OCI-LY7 (cell line): Measurements from ENCODE around the gene NLRC3. TPM values are rescaled to one million over a fixed set of nuclear protein-coding genes. Genes with fewer than 3 reads are reported as not detected.

Source experiments
- BruUV-seq: library from RNA; stranded (reverse); fragments of 400-500 nt; replicated peaks from 2 replicates; lab custom pipeline; 2021; lab: Mats Ljungman, UMichigan
- CTCF ChIA-PET: fragments of 300-600 bp; sonication (Branson Sonifier 250); formaldehyde crosslinking; loops from one replicate; lab custom pipeline; 2022; ENCODE audit warnings: antibody characterized with exemption; ENCODE audit not compliant: unreplicated experiment; lab: Charles Lee
- POLR2A ChIA-PET: fragments of 300-600 bp; sonication (Branson Sonifier 250); formaldehyde crosslinking; loops from one replicate; lab custom pipeline; 2022; ENCODE audit warnings: antibody characterized with exemption; lab: Charles Lee
- DNase-seq: peaks from one replicate; pipeline ENCODE4 v3.0.0-alpha.2; 2015; ENCODE audit warnings: low spot score
- H2AFZ ChIP-seq: fragments of 200-600 bp; sonication (generic), shearing (Covaris generic); 2 replicates; pipeline ENCODE4 v1.6.1; 2014; ENCODE audit warnings: mild to moderate bottlenecking, antibody characterized with exemption, low read length, moderate library complexity
- H3K27ac ChIP-seq: fragments of 200-600 bp; sonication (generic); 2 replicates; pipeline ENCODE4 v1.5.1; 2014; ENCODE audit warnings: mixed run types, low read depth, mild to moderate bottlenecking, moderate library complexity, low read length, inconsistent platforms; ENCODE audit not compliant: poor library complexity, severe bottlenecking
- H3K36me3 ChIP-seq: fragments of 200-600 bp; sonication (generic); 2 replicates; pipeline ENCODE4 v1.6.1; 2014; ENCODE audit warnings: mild to moderate bottlenecking, antibody characterized with exemption, low read length, moderate library complexity, mixed read lengths; ENCODE audit not compliant: insufficient read depth
- H3K4me1 ChIP-seq: fragments of 200-600 bp; sonication (generic); 2 replicates; pipeline ENCODE4 v1.5.1; 2014; ENCODE audit warnings: mild to moderate bottlenecking, low read length; ENCODE audit not compliant: insufficient read depth, poor library complexity, severe bottlenecking
- H3K4me2 ChIP-seq: fragments of 200-600 bp; sonication (generic); 2 replicates; pipeline ENCODE4 v1.6.1; 2014; ENCODE audit warnings: mild to moderate bottlenecking, low read length
- H3K4me3 ChIP-seq: fragments of 200-600 bp; sonication (generic); 2 replicates; pipeline ENCODE4 v1.5.1; 2014; ENCODE audit warnings: mild to moderate bottlenecking, low read depth, low read length; ENCODE audit not compliant: poor library complexity, severe bottlenecking
- H3K79me2 ChIP-seq: fragments of 200-600 bp; sonication (generic); 2 replicates; pipeline ENCODE4 v1.6.1; 2016; ENCODE audit warnings: low read depth, mild to moderate bottlenecking, low read length, moderate library complexity, mixed read lengths; ENCODE audit not compliant: insufficient read depth
- H3K9me2 ChIP-seq: fragments of 200-600 bp; sonication (generic); 2 replicates; pipeline ENCODE4 v1.6.1; 2016; ENCODE audit warnings: mild to moderate bottlenecking, low read length, mixed read lengths; ENCODE audit not compliant: insufficient read depth
- H3K9me3 ChIP-seq: fragments of 200-600 bp; sonication (generic); 2 replicates; pipeline ENCODE4 v1.6.1; 2014; ENCODE audit warnings: mild to moderate bottlenecking, mixed run types, low read length, mixed read lengths
- H4K20me1 ChIP-seq: fragments of 200-600 bp; sonication (generic); 2 replicates; pipeline ENCODE4 v1.6.1; 2014; ENCODE audit warnings: mild to moderate bottlenecking, antibody characterized with exemption, low read length, moderate library complexity, mixed read lengths; ENCODE audit not compliant: insufficient read depth
- EZH2phosphoT487 ChIP-seq: fragments of 200-600 bp; sonication (generic); IDR thresholded peaks from 2 replicates; pipeline ENCODE4 v1.6.1; 2018; ENCODE audit warnings: low read depth, borderline replicate concordance, mild to moderate bottlenecking, mixed run types, antibody characterized with exemption, low read length, moderate library complexity, mixed read lengths
- intact Hi-C: fragments of 100-400 bp; cut with micrococcal nuclease; formaldehyde crosslinking; loops from one replicate; pipeline ENCODE4 v1.10.0; 2022; ENCODE audit not compliant: unreplicated experiment
- total RNA-seq, 2 experiments: library from RNA; depleted of rRNA in 1 of 2; stranded (reverse); fragments of >200 nt in 1 of 2; shearing (Covaris generic) in 1 of 2; gene quantifications; 2 replicates each; pipeline ENCODE4 v1.2.3, GENCODE V29; 2014 to 2022
- TF ChIP-seq, protein P1 (sequence below): fragments of 200-600 bp; sonication (generic); conservative IDR thresholded peaks from 2 replicates; pipeline ENCODE4 v1.5.1; 2014; ENCODE audit warnings: mild to moderate bottlenecking, antibody characterized with exemption, low read length, moderate library complexity, mixed read lengths

The NLRC3 gene
- total RNA-seq, 2 experiments from 2014 or later: 50.6 to 74.0 TPM

DNA sequence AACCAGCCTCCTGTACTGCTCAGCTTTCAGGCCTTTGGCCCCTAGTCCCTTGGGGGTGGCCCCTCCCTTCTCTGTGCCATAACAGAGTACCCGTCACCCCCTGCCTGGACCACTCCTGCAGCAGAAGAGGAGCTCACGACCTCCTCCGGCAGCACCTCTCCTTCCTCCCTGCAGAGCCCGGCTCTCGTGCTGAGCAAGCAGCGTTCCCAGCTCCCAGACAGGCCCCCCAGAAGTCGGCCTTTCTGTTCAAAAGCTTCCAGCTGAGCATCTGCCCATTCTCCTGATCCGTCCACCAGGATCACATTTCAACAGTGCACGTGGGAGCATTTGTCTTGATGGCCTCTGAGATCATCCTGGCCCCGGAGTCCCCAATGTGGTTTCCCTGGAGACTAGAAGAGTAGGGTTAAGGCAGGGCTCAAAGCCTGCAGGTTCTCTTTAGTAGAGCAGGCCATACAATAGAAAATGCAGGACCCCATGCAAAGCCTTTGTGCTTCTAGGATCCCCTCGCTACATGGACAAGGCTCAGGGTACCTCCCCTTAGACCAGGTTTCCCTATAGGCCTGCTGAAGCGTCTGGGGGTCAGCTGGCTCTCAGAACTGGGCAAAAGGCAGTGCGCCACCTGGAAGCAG, 35.6 kb downstream of the NLRC3 start:
- Histone ChIP-seq H3K79me2 (no peaks in the 10 kb centered on the region), H3K4me3 (no peak overlapping the region), H3K27ac (no peak overlapping the region), H2AFZ (no peak overlapping the region), H3K4me2 (no peak overlapping the region), H4K20me1 (no peaks in the 10 kb centered on the region), H3K9me2 (no peaks in the 10 kb centered on the region), H3K9me3 (no peaks in the 10 kb centered on the region), H3K36me3 (peaks cover 82% of the 10 kb centered on the region), H3K4me1 (no peaks in the 10 kb centered on the region)
- TF ChIP-seq, protein P1, sequence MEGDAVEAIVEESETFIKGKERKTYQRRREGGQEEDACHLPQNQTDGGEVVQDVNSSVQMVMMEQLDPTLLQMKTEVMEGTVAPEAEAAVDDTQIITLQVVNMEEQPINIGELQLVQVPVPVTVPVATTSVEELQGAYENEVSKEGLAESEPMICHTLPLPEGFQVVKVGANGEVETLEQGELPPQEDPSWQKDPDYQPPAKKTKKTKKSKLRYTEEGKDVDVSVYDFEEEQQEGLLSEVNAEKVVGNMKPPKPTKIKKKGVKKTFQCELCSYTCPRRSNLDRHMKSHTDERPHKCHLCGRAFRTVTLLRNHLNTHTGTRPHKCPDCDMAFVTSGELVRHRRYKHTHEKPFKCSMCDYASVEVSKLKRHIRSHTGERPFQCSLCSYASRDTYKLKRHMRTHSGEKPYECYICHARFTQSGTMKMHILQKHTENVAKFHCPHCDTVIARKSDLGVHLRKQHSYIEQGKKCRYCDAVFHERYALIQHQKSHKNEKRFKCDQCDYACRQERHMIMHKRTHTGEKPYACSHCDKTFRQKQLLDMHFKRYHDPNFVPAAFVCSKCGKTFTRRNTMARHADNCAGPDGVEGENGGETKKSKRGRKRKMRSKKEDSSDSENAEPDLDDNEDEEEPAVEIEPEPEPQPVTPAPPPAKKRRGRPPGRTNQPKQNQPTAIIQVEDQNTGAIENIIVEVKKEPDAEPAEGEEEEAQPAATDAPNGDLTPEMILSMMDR: no peak
- no peak for TF ChIP-seq EZH2phosphoT487
- ChIA-PET CTCF (interaction anchor here (0.9 kb wide), 1 partner anchor 16 kb away, joined by 4 read pairs; no protein-coding TSS in a partner anchor), POLR2A (no interaction called here)
- BruUV-seq: no TSS peak
- intact Hi-C loops: no loop called here
- DNase-seq: no peak

DNA sequence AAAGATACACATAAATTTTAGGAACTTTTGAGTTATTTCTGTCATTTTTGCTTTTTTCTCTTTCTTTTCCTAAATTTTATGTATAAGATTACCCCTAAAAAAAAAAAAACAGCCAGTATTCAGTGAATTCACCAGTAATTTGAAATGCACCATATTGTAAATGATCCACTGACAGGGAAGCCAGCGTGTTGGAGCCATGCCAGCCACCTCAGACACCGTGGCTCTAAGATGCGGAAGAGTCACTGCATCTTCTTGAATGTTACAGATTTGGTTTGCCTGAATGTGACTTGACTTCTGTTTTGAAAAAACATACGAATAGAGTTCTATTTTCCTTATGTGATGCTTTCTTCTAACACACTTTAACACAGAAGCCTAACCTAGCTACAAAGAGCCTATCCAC, 39.0 kb downstream of the NLRC3 start:
- POLR2A ChIA-PET: no interaction called here
- CTCF ChIA-PET: no interaction called here
- no peak overlapping the region for H3K4me3 ChIP-seq
- TF ChIP-seq, protein P1: no peak
- no peak for TF ChIP-seq EZH2phosphoT487
- no peaks in the 10 kb centered on the region for H3K4me1 ChIP-seq
- H3K27ac ChIP-seq: no peak overlapping the region
- BruUV-seq: no TSS peak
- no peaks in the 10 kb centered on the region for H4K20me1 ChIP-seq
- H3K79me2 ChIP-seq: no peaks in the 10 kb centered on the region
- DNase-seq: no peak
- no peaks in the 10 kb centered on the region for H3K9me2 ChIP-seq
- no peak overlapping the region for H3K4me2 ChIP-seq
- H3K9me3 ChIP-seq: no peaks in the 10 kb centered on the region
- H3K36me3 ChIP-seq: peaks cover 51% of the 10 kb centered on the region
- no peak overlapping the region for H2AFZ ChIP-seq
- intact Hi-C loops: no loop called here

DNA sequence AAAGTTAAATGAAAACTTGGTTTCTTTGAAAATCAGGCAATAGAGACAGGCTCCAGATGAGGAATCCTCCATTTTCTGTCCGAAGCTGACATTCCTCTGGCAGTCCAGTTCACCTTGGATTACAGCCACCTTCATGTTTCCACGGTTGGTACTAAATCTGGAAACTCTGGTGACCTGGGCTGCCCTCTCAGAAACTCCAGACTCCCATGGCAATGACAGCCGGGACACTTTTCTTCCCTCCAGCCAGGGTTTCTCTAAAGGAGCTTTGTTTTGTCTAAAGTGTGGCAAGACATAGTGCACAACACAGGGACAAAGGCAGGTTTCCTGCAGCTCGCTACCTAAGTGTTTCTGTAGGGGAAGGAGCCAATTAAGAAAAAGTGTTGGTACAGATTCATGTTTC, 40.4 kb downstream of the NLRC3 start:
- Histone ChIP-seq H3K4me3 (no peak overlapping the region), H3K27ac (no peak overlapping the region), H3K4me1 (no peaks in the 10 kb centered on the region), H4K20me1 (no peaks in the 10 kb centered on the region), H3K9me3 (no peaks in the 10 kb centered on the region), H3K4me2 (no peak overlapping the region), H3K79me2 (no peaks in the 10 kb centered on the region), H3K36me3 (peaks cover 37% of the 10 kb centered on the region), H3K9me2 (no peaks in the 10 kb centered on the region), H2AFZ (no peak overlapping the region)
- no TSS peak for BruUV-seq
- intact Hi-C loops: no loop called here
- POLR2A ChIA-PET: no interaction called here
- TF ChIP-seq, protein P1: no peak
- no peak for TF ChIP-seq EZH2phosphoT487
- CTCF ChIA-PET: no interaction called here
- DNase-seq: no peak
